ENCODE measurements around the gene TMEM107. TPM values are rescaled to one million over a fixed set of nuclear protein-coding genes. Genes with fewer than 3 reads are reported as not detected.

The TMEM107 gene
- total RNA-seq, 2 donors from 2014 or later, result 11.3 to 12.6 TPM

GRCh38 chr17:8153957-8154607 lies 22.1 kb downstream of the TMEM107 start:
- DNase-seq, result peak; percentile 99
- intact Hi-C loops (cut with DNase I, micrococcal nuclease), result no loop called here
- ATAC-seq, result peak; percentile 52

GRCh38 chr17:8153525-8153956 lies 22.6 kb downstream of the TMEM107 start:
- ATAC-seq (peak; percentile 43), DNase-seq (peak; percentile 73 to 93)
- intact Hi-C loops (cut with DNase I, micrococcal nuclease), result no loop called here

GRCh38 chr17:8153031-8153451 lies 23.1 kb downstream of the TMEM107 start:
- ATAC-seq (no peak), DNase-seq (no peak)
- intact Hi-C loops (cut with DNase I, micrococcal nuclease), result no loop called here

GRCh38 chr17:8152112-8152775 lies 23.9 kb downstream of the TMEM107 start, which contains the start of gene PER1:
Gene PER1, minus strand, starts transcription at chr17:8152404. Its CDS starts 1,698 bp downstream, at chr17:8150706.
- intact Hi-C loops (cut with DNase I, micrococcal nuclease), result no loop called here
- peak; percentile 47 for ATAC-seq
- peak; percentile 96 to 98 for DNase-seq

- peak; percentile 83 to 92 for DNase-seq
- intact Hi-C loops (cut with DNase I, micrococcal nuclease), result no loop called here
- ATAC-seq, result no peak
Observed at GRCh38 chr17:8151641-8152111, 24.5 kb downstream of the TMEM107 start.

GRCh38 chr17:8151120-8151640 lies 25.0 kb downstream of the TMEM107 start:
- intact Hi-C loops (cut with DNase I, micrococcal nuclease), result no loop called here
- peak; percentile 88 to 90 for DNase-seq
- ATAC-seq, result peak; percentile 10

- ATAC-seq, result no peak
- DNase-seq, result no peak
- intact Hi-C loops (cut with DNase I, micrococcal nuclease), result no loop called here
Observed at GRCh38 chr17:8150194-8151119, 25.7 kb downstream of the TMEM107 start.

- intact Hi-C loops (cut with DNase I, micrococcal nuclease), result no loop called here
- ATAC-seq, result no peak
- DNase-seq, result no peak
Observed at GRCh38 chr17:8149419-8150193, 26.6 kb downstream of the TMEM107 start.

- DNase-seq (no peak), ATAC-seq (no peak)
- intact Hi-C loops (cut with DNase I, micrococcal nuclease), result no loop called here
Observed at GRCh38 chr17:8148560-8148959, 27.6 kb downstream of the TMEM107 start.

- ATAC-seq, result no peak
- intact Hi-C loops (cut with DNase I, micrococcal nuclease), result no loop called here
Observed at GRCh38 chr17:8147805-8148404, 28.3 kb downstream of the TMEM107 start.

GRCh38 chr17:8147141-8147804 lies 28.9 kb downstream of the TMEM107 start:
- ATAC-seq, result no peak
- intact Hi-C loops (cut with DNase I, micrococcal nuclease), result no loop called here
- no peak for DNase-seq

More at GRCh38 chr17:8147805-8148404, 28.3 kb downstream of the TMEM107 start:
- no peak for DNase-seq

- ATAC-seq (no peak), DNase-seq (no peak)
- intact Hi-C loops (cut with DNase I, micrococcal nuclease), result no loop called here
Observed at GRCh38 chr17:8146381-8147140, 29.6 kb downstream of the TMEM107 start.

- ATAC-seq (no peak), DNase-seq (no peak)
- intact Hi-C loops (cut with DNase I, micrococcal nuclease), result no loop called here
Observed at GRCh38 chr17:8145811-8146210, 30.4 kb downstream of the TMEM107 start.

- intact Hi-C loops (cut with DNase I, micrococcal nuclease), result no loop called here
- no peak for ATAC-seq
- no peak for DNase-seq
Observed at GRCh38 chr17:8144401-8145231, 31.6 kb downstream of the TMEM107 start.

GRCh38 chr17:8143581-8144400 lies 32.4 kb downstream of the TMEM107 start:
- DNase-seq (no peak), ATAC-seq (no peak)
- intact Hi-C loops (cut with DNase I, micrococcal nuclease), result no loop called here

Measured in left colon (tissue), 2 donors.